HepG2 (cell line): ENCODE measurements around the gene RAD9A. TPM values are rescaled to one million over a fixed set of nuclear protein-coding genes. Genes with fewer than 3 reads are reported as not detected.
A peak's percentile ranks its signal among the peaks of the same experiment; 100 is the strongest.

Experiments
- ATF7-NPFF ChIP-seq: sonication (generic); formaldehyde crosslinking; IDR thresholded peaks from 2 replicates; pipeline ENCODE4 v1.8.1; 2023; ENCODE audit warnings: mild to moderate bottlenecking, low read depth, missing genetic modification reagents, moderate library complexity
- CCDC6 ChIP-seq: sonication (generic); formaldehyde crosslinking; IDR thresholded peaks from 2 replicates; pipeline ENCODE4 v1.8.1; 2022; ENCODE audit warnings: mild to moderate bottlenecking, missing genetic modification reagents, moderate library complexity
- ELF4 ChIP-seq: sonication (generic); formaldehyde crosslinking; IDR thresholded peaks from 2 replicates; pipeline ENCODE4 v1.5.0; 2020; ENCODE audit warnings: missing genetic modification reagents, mild to moderate bottlenecking, moderate library complexity, borderline replicate concordance
- GABPB1 ChIP-seq: IDR thresholded peaks from 2 replicates; pipeline ENCODE4 v1.6.1; 2016; ENCODE audit warnings: mild to moderate bottlenecking, missing genetic modification reagents, moderate library complexity, missing compliant biosample characterization
- HDAC2 ChIP-seq: sonication (generic); formaldehyde crosslinking; IDR thresholded peaks from 2 replicates; pipeline ENCODE4 v1.4.0; 2020; ENCODE audit warnings: missing genetic modification reagents
- MAFG ChIP-seq: sonication (generic); formaldehyde crosslinking; IDR thresholded peaks from 2 replicates; pipeline ENCODE4 v1.5.1; 2020; ENCODE audit warnings: mild to moderate bottlenecking, missing genetic modification reagents
- MYNN ChIP-seq: sonication (generic); formaldehyde crosslinking; IDR thresholded peaks from 2 replicates; pipeline ENCODE4 v1.4.0; 2020; ENCODE audit warnings: mild to moderate bottlenecking, low read depth, missing genetic modification reagents
- PHB2 ChIP-seq: fragments of 450-650 bp; IDR thresholded peaks from 2 replicates; pipeline ENCODE4 v1.6.1; 2018; ENCODE audit not compliant: partially characterized antibody
- RNF2 ChIP-seq: fragments of 450-650 bp; conservative IDR thresholded peaks from 2 replicates; pipeline ENCODE4 v1.6.1; 2016; ENCODE audit warnings: low read depth
- SAP130 ChIP-seq: IDR thresholded peaks from 2 replicates; pipeline ENCODE4 v1.6.1; 2016; ENCODE audit warnings: low read depth
- SP4 ChIP-seq: sonication (generic); formaldehyde crosslinking; IDR thresholded peaks from 2 replicates; pipeline ENCODE4 v1.8.1; 2023; ENCODE audit warnings: mild to moderate bottlenecking, missing genetic modification reagents
- TBX2 ChIP-seq: sonication (generic); formaldehyde crosslinking; IDR thresholded peaks from 2 replicates; pipeline ENCODE4 v1.5.0; 2020; ENCODE audit warnings: missing genetic modification reagents, mild to moderate bottlenecking, borderline replicate concordance
- YEATS4 ChIP-seq: sonication (generic); formaldehyde crosslinking; IDR thresholded peaks from 2 replicates; pipeline ENCODE4 v1.4.0; 2020; ENCODE audit warnings: missing genetic modification reagents, borderline replicate concordance
- ZFP82 ChIP-seq: sonication (generic); formaldehyde crosslinking; IDR thresholded peaks from 2 replicates; pipeline ENCODE4 v1.5.1; 2020; ENCODE audit warnings: mild to moderate bottlenecking, missing genetic modification reagents, borderline replicate concordance
- ZMYM4 ChIP-seq: sonication (generic); formaldehyde crosslinking; IDR thresholded peaks from 2 replicates; pipeline ENCODE4 v1.8.1; 2023; ENCODE audit warnings: mild to moderate bottlenecking, missing genetic modification reagents
- ZNF441 ChIP-seq: sonication (generic); formaldehyde crosslinking; IDR thresholded peaks from 2 replicates; pipeline ENCODE4 v1.7.0; 2021; ENCODE audit warnings: missing genetic modification reagents, borderline replicate concordance
- ZNF451 ChIP-seq: sonication (generic); formaldehyde crosslinking; IDR thresholded peaks from 2 replicates; pipeline ENCODE4 v1.5.0; 2020; ENCODE audit warnings: mild to moderate bottlenecking, missing genetic modification reagents
- ZNF652 ChIP-seq: IDR thresholded peaks from 2 replicates; pipeline ENCODE4 v1.6.1; 2016; ENCODE audit warnings: low read depth, borderline replicate concordance
- polyA plus RNA-seq, 8 experiments: library from polyadenylated mRNA; depleted of rRNA in 3 of 8; stranded (reverse) in 7 of 8; unstranded in 1 of 8; fragments of >200 nt; fragmentation: Illumina TruSeq in 4 of 8; extraction: Trizol in 4 of 8; gene quantifications; 2 replicates each; pipeline versions ENCODE4 v1.2.1 to v1.2.3, GENCODE V29; 2011 to 2016; ENCODE audit warnings: low read depth in 4 of 8, missing spikeins in 1 of 8, mixed read lengths in 1 of 8; ENCODE audit not compliant: insufficient read depth in 1 of 8
- total RNA-seq, 5 experiments: library from RNA; depleted of rRNA; stranded (reverse); fragments of >200 nt; fragmentation: Illumina TruSeq; extraction: Trizol; gene quantifications; 2 replicates each; pipeline ENCODE4 v1.2.3, GENCODE V29; 2016; ENCODE audit warnings: low read depth in 1 of 5
- TF ChIP-seq, protein P1 (sequence below): IDR thresholded peaks from 2 replicates; pipeline ENCODE4 v1.4.0; 2020; ENCODE audit warnings: mild to moderate bottlenecking, missing genetic modification reagents
- TF ChIP-seq, protein P2 (sequence below): sonication (generic); formaldehyde crosslinking; IDR thresholded peaks from 2 replicates; pipeline ENCODE4 v1.5.0; 2020; ENCODE audit warnings: mild to moderate bottlenecking, missing genetic modification reagents, borderline replicate concordance
- TF ChIP-seq, protein P3 (sequence below): sonication (generic); formaldehyde crosslinking; IDR thresholded peaks from 2 replicates; pipeline ENCODE4 v1.8.0; 2022; ENCODE audit warnings: missing genetic modification reagents, mild to moderate bottlenecking, borderline replicate concordance

Gene RAD9A
- total and polyA plus RNA-seq, 2 of the 13 experiments (the other 11 are each of a cell fraction or from before 2014, with no cell fraction given): 10.1 to 15.7 TPM

DNA sequence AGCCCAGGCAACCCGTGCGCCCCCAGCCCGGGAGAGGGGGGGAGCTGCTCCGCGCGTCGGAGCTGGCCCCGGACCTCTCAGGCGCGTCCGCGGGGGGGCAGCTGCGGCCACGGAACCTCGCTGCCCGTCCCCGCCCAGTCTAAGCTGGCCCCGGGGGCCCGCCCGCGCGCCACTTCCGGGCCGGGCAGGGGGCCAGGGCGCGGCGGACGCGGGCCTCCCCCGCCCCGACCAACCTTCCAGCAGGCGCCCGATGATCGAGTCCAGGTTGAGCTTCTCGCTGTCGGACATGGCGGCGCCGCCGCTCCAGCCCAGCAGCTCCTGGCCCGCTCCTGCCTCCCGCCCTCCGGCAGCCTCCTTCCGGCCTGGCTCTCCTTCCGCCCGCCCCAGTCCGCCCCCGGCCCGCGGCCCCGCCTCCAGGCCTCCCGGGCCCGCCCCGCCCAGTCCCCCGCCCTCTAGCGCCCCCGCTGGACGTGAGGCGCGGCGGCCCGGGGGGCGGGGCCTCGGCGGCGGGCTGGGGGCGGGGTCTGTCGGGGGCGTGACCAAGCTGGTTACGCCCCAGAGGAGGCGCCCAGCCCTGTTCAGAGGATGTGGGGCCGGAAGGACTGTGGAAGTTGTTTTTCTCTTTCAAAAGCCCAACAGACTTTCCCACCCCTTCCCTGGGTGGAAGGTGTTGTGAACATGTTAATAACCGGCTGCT lies 9.9 kb downstream of the RAD9A start, which contains the start of gene PPP1CA (continued):
- TF ChIP-seq ZFP82 (CRISPR knock-in tag) (no peak), YEATS4 (peak; percentile 69; the same call in 1 of the 2 replicates), ZNF652 (CRISPR knock-in tag) (0 out of 2 replicates have a peak, but pooled peaks have one; percentile 58), ZNF451 (CRISPR knock-in tag) (no peak), RNF2 (0 out of 2 replicates have a peak, but pooled peaks have one; percentile 13), GABPB1 (peak; percentile 85), PHB2 (no peak), ZNF441 (peak; percentile 66; the same call in 1 of the 2 replicates), TBX2 (CRISPR knock-in tag) (peak; percentile 12; the same call in 1 of the 2 replicates), CCDC6 (CRISPR knock-in tag) (0 out of 2 replicates have a peak, but pooled peaks have one; percentile 53), MAFG (CRISPR knock-in tag) (no peak), ATF7-NPFF (CRISPR knock-in tag) (peak; percentile 48; the same call in 1 of the 2 replicates), ZMYM4 (CRISPR knock-in tag) (peak; percentile 69), SP4 (CRISPR knock-in tag) (peak; percentile 81), ELF4 (CRISPR knock-in tag) (0 out of 2 replicates have a peak, but pooled peaks have one; percentile 14), MYNN (CRISPR knock-in tag) (no peak), SAP130 (CRISPR knock-in tag) (peak; percentile 68), HDAC2 (CRISPR knock-in tag) (0 out of 2 replicates have a peak, but pooled peaks have one; percentile 44)
- TF ChIP-seq, protein P1, sequence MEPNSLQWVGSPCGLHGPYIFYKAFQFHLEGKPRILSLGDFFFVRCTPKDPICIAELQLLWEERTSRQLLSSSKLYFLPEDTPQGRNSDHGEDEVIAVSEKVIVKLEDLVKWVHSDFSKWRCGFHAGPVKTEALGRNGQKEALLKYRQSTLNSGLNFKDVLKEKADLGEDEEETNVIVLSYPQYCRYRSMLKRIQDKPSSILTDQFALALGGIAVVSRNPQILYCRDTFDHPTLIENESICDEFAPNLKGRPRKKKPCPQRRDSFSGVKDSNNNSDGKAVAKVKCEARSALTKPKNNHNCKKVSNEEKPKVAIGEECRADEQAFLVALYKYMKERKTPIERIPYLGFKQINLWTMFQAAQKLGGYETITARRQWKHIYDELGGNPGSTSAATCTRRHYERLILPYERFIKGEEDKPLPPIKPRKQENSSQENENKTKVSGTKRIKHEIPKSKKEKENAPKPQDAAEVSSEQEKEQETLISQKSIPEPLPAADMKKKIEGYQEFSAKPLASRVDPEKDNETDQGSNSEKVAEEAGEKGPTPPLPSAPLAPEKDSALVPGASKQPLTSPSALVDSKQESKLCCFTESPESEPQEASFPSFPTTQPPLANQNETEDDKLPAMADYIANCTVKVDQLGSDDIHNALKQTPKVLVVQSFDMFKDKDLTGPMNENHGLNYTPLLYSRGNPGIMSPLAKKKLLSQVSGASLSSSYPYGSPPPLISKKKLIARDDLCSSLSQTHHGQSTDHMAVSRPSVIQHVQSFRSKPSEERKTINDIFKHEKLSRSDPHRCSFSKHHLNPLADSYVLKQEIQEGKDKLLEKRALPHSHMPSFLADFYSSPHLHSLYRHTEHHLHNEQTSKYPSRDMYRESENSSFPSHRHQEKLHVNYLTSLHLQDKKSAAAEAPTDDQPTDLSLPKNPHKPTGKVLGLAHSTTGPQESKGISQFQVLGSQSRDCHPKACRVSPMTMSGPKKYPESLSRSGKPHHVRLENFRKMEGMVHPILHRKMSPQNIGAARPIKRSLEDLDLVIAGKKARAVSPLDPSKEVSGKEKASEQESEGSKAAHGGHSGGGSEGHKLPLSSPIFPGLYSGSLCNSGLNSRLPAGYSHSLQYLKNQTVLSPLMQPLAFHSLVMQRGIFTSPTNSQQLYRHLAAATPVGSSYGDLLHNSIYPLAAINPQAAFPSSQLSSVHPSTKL (CRISPR knock-in tag): 0 out of 2 replicates have a peak, but pooled peaks have one; percentile 1
- TF ChIP-seq, protein P2, sequence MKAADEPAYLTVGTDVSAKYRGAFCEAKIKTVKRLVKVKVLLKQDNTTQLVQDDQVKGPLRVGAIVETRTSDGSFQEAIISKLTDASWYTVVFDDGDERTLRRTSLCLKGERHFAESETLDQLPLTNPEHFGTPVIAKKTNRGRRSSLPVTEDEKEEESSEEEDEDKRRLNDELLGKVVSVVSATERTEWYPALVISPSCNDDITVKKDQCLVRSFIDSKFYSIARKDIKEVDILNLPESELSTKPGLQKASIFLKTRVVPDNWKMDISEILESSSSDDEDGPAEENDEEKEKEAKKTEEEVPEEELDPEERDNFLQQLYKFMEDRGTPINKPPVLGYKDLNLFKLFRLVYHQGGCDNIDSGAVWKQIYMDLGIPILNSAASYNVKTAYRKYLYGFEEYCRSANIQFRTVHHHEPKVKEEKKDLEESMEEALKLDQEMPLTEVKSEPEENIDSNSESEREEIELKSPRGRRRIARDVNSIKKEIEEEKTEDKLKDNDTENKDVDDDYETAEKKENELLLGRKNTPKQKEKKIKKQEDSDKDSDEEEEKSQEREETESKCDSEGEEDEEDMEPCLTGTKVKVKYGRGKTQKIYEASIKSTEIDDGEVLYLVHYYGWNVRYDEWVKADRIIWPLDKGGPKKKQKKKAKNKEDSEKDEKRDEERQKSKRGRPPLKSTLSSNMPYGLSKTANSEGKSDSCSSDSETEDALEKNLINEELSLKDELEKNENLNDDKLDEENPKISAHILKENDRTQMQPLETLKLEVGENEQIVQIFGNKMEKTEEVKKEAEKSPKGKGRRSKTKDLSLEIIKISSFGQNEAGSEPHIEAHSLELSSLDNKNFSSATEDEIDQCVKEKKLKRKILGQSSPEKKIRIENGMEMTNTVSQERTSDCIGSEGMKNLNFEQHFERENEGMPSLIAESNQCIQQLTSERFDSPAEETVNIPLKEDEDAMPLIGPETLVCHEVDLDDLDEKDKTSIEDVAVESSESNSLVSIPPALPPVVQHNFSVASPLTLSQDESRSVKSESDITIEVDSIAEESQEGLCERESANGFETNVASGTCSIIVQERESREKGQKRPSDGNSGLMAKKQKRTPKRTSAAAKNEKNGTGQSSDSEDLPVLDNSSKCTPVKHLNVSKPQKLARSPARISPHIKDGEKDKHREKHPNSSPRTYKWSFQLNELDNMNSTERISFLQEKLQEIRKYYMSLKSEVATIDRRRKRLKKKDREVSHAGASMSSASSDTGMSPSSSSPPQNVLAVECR (CRISPR knock-in tag): peak; percentile 78; the same call in 1 of the 2 replicates
- TF ChIP-seq, protein P3, sequence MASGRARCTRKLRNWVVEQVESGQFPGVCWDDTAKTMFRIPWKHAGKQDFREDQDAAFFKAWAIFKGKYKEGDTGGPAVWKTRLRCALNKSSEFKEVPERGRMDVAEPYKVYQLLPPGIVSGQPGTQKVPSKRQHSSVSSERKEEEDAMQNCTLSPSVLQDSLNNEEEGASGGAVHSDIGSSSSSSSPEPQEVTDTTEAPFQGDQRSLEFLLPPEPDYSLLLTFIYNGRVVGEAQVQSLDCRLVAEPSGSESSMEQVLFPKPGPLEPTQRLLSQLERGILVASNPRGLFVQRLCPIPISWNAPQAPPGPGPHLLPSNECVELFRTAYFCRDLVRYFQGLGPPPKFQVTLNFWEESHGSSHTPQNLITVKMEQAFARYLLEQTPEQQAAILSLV (CRISPR knock-in tag): peak; percentile 15; the same call in 1 of the 2 replicates
